KOPT-K1 (cell line): ENCODE results near the gene LYPD3.

Source experiments
- H3K27ac ChIP-seq: fragments of 200-600 bp; sonication (generic); 2 replicates; pipeline ENCODE4 v1.5.1; 2016; ENCODE audit warnings: antibody characterized with exemption, mild to moderate bottlenecking, low read depth, low read length; ENCODE audit not compliant: poor library complexity, severe bottlenecking
- H3K36me3 ChIP-seq: fragments of 200-600 bp; sonication (generic); 2 replicates; pipeline ENCODE4 v1.5.1; 2017; ENCODE audit warnings: antibody characterized with exemption, mild to moderate bottlenecking, low read length, moderate library complexity; ENCODE audit not compliant: insufficient read depth
- H3K9me3 ChIP-seq: fragments of 200-600 bp; sonication (generic); 2 replicates; pipeline ENCODE4 v1.5.1; 2017; ENCODE audit warnings: antibody characterized with exemption, low read length, mild to moderate bottlenecking; ENCODE audit not compliant: insufficient read depth, poor library complexity, severe bottlenecking

The LYPD3 gene

DNA sequence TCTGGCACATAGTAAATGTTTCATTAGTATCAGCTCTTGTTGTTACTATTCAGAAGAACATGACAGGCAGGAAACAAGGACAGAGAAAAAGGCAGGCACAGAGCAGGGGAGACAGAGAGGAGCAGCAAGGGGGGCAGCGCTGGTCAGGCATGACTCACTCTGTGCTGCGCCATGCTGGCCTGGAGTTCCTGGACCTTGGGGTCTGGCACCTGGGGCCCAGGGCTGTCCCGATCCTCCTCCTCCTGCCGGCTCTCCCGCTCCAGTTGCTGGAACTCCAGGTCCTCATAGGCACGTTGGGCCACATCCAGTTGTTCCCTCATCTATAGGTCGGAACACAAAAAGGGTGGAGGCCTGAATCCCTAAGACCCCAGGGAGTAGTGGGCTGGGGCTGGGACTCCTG lies 31.6 kb upstream of the LYPD3 start:
- no peak overlapping the region for H3K27ac ChIP-seq
- H3K9me3 ChIP-seq = no peaks in the 10 kb centered on the region
- H3K36me3 ChIP-seq = no peaks in the 10 kb centered on the region; the same call in 1 of the 2 replicates

- Histone ChIP-seq H3K27ac (no peak overlapping the region), H3K36me3 (no peaks in the 10 kb centered on the region; the same call in 1 of the 2 replicates), H3K9me3 (no peaks in the 10 kb centered on the region)
Observed at GRCh38 chr19:43495082-43495481, 29.7 kb upstream of the LYPD3 start.

DNA sequence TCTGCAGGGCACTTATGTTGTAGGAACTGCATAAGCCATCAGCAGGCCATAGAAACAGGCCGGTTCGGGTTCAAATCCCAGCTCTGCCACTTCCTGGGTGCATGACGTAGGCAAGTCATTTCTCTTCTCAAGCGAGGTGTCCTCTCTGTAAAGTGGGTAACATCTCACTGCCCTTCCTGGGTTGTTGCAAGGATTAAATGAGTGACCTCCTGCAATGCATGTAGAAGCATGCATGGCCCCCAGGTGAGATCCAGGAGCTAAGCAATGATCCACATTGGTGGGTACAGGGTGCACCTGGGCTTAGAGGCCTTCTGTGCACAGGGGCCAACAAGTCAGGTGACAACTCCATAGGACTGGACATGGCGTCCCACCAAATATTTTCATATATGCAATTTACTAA lies 25.4 kb upstream of the LYPD3 start:
- Histone ChIP-seq H3K9me3 (no peaks in the 10 kb centered on the region), H3K27ac (no peak overlapping the region), H3K36me3 (no peaks in the 10 kb centered on the region)

- no peak overlapping the region for H3K27ac ChIP-seq
- no peaks in the 10 kb centered on the region for H3K36me3 ChIP-seq
- H3K9me3 ChIP-seq = no peaks in the 10 kb centered on the region
Observed at GRCh38 chr19:43489979-43490599, 24.7 kb upstream of the LYPD3 start.

GRCh38 chr19:43489310-43489709 lies 23.9 kb upstream of the LYPD3 start:
- no peaks in the 10 kb centered on the region for H3K36me3 ChIP-seq
- H3K9me3 ChIP-seq = no peaks in the 10 kb centered on the region
- no peak overlapping the region for H3K27ac ChIP-seq

DNA sequence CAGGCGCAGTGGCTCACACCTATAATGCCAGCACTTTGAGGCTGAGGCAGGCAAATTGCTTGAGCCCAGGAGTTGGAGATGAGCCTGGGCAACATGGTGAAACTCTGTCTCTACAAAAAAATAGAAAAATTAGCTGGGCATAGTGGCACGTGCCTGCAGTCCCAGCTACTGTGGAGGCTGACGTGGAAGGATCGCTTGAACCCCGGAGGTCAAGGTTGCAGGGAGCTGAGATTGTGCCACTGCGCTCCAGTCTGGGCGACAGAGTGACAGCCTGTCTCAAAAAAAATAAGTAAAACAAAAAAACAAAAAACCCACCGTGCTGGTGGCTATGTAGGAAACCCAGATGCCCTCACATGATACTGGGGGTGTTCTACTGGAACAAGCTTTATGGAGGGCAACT lies 22.8 kb upstream of the LYPD3 start:
- Histone ChIP-seq H3K27ac (no peak overlapping the region), H3K36me3 (no peaks in the 10 kb centered on the region), H3K9me3 (no peaks in the 10 kb centered on the region)

DNA sequence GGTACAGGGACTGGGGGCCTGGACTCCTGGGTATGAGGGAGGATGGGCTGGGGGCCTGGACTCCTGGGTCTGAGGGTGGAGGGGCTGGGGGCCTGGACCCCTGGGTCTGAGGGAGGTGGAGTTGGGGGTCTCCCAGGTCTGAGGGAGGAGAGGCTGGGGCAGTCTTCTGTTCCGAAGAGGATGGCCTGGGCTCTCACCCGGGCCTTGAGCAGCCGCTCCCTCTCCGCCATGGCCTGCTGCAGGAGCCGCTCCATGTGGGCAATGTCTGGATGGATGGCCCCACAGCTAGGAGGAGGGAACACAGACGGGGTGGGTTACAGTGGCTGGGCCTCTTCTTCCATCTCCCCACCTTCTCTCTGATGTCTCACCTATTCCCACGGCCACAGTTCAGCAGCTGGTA lies 21.0 kb upstream of the LYPD3 start:
- no peaks in the 10 kb centered on the region for H3K9me3 ChIP-seq
- no peaks in the 10 kb centered on the region for H3K36me3 ChIP-seq
- no peak overlapping the region for H3K27ac ChIP-seq

GRCh38 chr19:43485951-43486350 lies 20.5 kb upstream of the LYPD3 start:
- Histone ChIP-seq H3K27ac (no peak overlapping the region), H3K36me3 (no peaks in the 10 kb centered on the region), H3K9me3 (no peaks in the 10 kb centered on the region)

DNA sequence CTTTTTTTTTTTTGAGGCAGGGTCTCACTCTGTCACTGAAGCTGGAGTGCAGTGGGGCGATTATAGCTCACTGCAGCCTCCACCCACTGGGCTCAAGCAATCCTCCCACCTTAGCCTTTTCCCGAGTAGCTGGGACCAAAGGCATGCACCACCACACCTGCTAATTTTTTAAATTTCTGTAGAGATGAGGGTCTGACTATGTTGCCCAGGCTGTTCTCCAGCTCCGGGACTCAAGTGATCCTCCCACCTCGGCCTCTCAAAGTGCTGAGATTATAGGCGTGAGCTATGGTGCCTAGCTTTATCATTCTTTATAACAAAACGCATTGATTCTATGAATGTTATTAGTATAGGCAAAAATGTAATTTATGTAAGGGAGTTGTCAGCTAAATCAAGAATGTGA lies 17.9 kb upstream of the LYPD3 start:
- Histone ChIP-seq H3K9me3 (no peaks in the 10 kb centered on the region), H3K27ac (no peak overlapping the region), H3K36me3 (no peaks in the 10 kb centered on the region)

- H3K36me3 ChIP-seq = no peaks in the 10 kb centered on the region
- no peak overlapping the region for H3K27ac ChIP-seq
- no peaks in the 10 kb centered on the region for H3K9me3 ChIP-seq
Observed at GRCh38 chr19:43482193-43482592, 16.8 kb upstream of the LYPD3 start.

DNA sequence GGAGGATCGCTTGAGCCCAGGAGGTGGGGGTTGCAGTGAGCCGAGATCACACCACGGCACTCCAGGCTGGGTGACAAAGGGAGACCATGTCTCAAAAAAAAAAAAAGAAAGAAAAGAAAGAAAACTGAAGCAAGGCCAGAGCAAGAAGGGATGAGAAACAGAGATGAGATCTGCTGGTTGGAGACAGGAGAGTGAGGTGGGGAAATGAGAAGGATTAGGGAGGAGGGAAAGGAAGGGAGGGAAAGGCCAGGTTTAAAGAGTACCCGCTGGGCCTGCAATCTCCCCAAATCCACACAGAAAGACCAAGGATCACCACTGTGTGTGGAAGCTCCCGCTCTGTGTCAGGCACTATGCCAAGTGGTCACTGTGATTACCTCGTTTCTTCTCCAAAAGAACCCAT lies 16.3 kb upstream of the LYPD3 start:
- Histone ChIP-seq H3K27ac (no peak overlapping the region), H3K9me3 (no peaks in the 10 kb centered on the region), H3K36me3 (no peaks in the 10 kb centered on the region)

GRCh38 chr19:43480574-43480973 lies 15.2 kb upstream of the LYPD3 start:
- H3K9me3 ChIP-seq = no peaks in the 10 kb centered on the region
- H3K27ac ChIP-seq = no peak overlapping the region
- H3K36me3 ChIP-seq = no peaks in the 10 kb centered on the region

GRCh38 chr19:43479961-43480561 lies 14.7 kb upstream of the LYPD3 start:
- no peak overlapping the region for H3K27ac ChIP-seq
- H3K36me3 ChIP-seq = no peaks in the 10 kb centered on the region
- H3K9me3 ChIP-seq = no peaks in the 10 kb centered on the region

- Histone ChIP-seq H3K36me3 (no peaks in the 10 kb centered on the region), H3K9me3 (no peaks in the 10 kb centered on the region), H3K27ac (no peak overlapping the region)
Observed at GRCh38 chr19:43479226-43479625, 13.8 kb upstream of the LYPD3 start.

DNA sequence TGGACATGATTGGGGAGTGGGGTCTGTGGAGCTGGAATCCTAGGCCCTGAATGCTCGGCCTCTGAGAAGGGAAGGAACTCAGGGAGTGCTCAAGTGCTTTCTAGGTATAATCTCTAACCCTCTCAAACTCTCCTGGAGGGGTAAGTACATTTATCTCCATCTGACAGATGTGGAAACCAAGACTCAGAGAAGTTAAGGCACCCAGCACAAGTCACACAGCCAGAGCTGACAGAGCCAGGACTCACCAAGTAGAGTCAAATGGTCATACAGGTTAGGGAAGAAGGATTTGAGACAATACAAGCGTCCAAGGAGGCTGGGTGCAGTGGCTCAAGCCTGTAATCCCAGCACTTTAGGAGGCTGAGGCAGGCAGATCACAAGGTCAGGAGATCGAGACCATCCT lies 12.9 kb upstream of the LYPD3 start:
- H3K27ac ChIP-seq = no peak overlapping the region
- H3K36me3 ChIP-seq = no peaks in the 10 kb centered on the region
- H3K9me3 ChIP-seq = no peaks in the 10 kb centered on the region

GRCh38 chr19:43476606-43477005 lies 11.2 kb upstream of the LYPD3 start:
- Histone ChIP-seq H3K9me3 (no peaks in the 10 kb centered on the region), H3K36me3 (no peaks in the 10 kb centered on the region), H3K27ac (no peak overlapping the region)
